Neural progenitor cell (in vitro differentiated cells): Measurements from ENCODE around the gene MPP4. TPM values are rescaled to one million over a fixed set of nuclear protein-coding genes. Genes with fewer than 3 reads are reported as not detected.

Experiments used
- DNase-seq: peaks from one replicate; pipeline ENCODE4 v3.0.0-alpha.2; 2016; ENCODE audit warnings: low spot score
- H2AFZ ChIP-seq: fragments of 200-600 bp; sonication (generic); replicated peaks from 2 replicates; pipeline ENCODE4 v1.6.1; 2016; ENCODE audit warnings: antibody characterized with exemption
- H3F3A ChIP-seq: fragments of 200-600 bp; sonication (generic); 2 replicates; pipeline ENCODE4 v1.6.1; 2016; ENCODE audit warnings: antibody characterized with exemption, low read depth
- H3K27ac ChIP-seq: fragments of 200-600 bp; sonication (generic); 2 replicates; pipeline ENCODE4 v1.5.1; 2016; ENCODE audit warnings: mild to moderate bottlenecking
- H3K27me3 ChIP-seq: fragments of 200-600 bp; sonication (generic); 2 replicates; pipeline ENCODE4 v1.6.1; 2016; ENCODE audit warnings: mild to moderate bottlenecking, moderate library complexity
- H3K36me3 ChIP-seq: fragments of 200-600 bp; sonication (generic); 2 replicates; pipeline ENCODE4 v1.5.1; 2016
- H3K4me1 ChIP-seq: fragments of 200-600 bp; sonication (generic); 2 replicates; pipeline ENCODE4 v1.6.1; 2016; ENCODE audit warnings: mixed run types
- H3K4me2 ChIP-seq: fragments of 200-600 bp; sonication (generic); 2 replicates; pipeline ENCODE4 v1.6.1; 2016
- H3K4me3 ChIP-seq: fragments of 200-600 bp; sonication (generic); 2 replicates; pipeline ENCODE4 v1.5.1; 2016
- H3K79me2 ChIP-seq: fragments of 200-600 bp; sonication (generic); 2 replicates; pipeline ENCODE4 v1.6.1; 2016; ENCODE audit warnings: low read depth
- H3K9ac ChIP-seq: fragments of 200-600 bp; sonication (generic); 2 replicates; pipeline ENCODE4 v1.6.1; 2016
- H3K9me3 ChIP-seq: fragments of 200-600 bp; sonication (generic); 2 replicates; pipeline ENCODE4 v1.5.1; 2016; ENCODE audit warnings: low read depth
- H4K20me1 ChIP-seq: fragments of 200-600 bp; sonication (generic); 2 replicates; pipeline ENCODE4 v1.6.1; 2016; ENCODE audit warnings: low read depth
- H3K27ac Mint-ChIP-seq: 3 replicates; pipeline ENCODE4 v1.8.0; 2021; ENCODE audit warnings: mixed read lengths
- H3K27me3 Mint-ChIP-seq: 2 replicates; pipeline ENCODE4 v1.8.0; 2022; ENCODE audit warnings: low read depth, mild to moderate bottlenecking, inconsistent platforms, moderate library complexity, mixed read lengths; ENCODE audit not compliant: insufficient read depth
- H3K36me3 Mint-ChIP-seq: 3 replicates; pipeline ENCODE4 v1.8.0; 2021; ENCODE audit warnings: mixed read lengths
- H3K4me1 Mint-ChIP-seq: 3 replicates; pipeline ENCODE4 v1.8.0; 2021; ENCODE audit warnings: mixed read lengths
- H3K4me3 Mint-ChIP-seq: 3 replicates; pipeline ENCODE4 v1.8.0; 2021; ENCODE audit warnings: mild to moderate bottlenecking, moderate library complexity, mixed read lengths
- H3K9me3 Mint-ChIP-seq: 3 replicates; pipeline ENCODE4 v1.8.0; 2020; ENCODE audit warnings: mixed read lengths
- EZH2 ChIP-seq: fragments of 200-600 bp; sonication (generic); IDR thresholded peaks from 2 replicates; pipeline ENCODE4 v1.6.1; 2017; ENCODE audit warnings: antibody characterized with exemption, mild to moderate bottlenecking, moderate library complexity
- EZH2phosphoT487 ChIP-seq: fragments of 200-600 bp; sonication (generic); IDR thresholded peaks from 2 replicates; pipeline ENCODE4 v1.6.1; 2017; ENCODE audit warnings: antibody characterized with exemption
- total RNA-seq: library from RNA; depleted of rRNA; stranded (reverse); fragments of >200 nt; gene quantifications from 2 replicates; pipeline ENCODE4 v1.2.3, GENCODE V29; 2015; ENCODE audit warnings: low replicate concordance
- TF ChIP-seq, protein P1 (sequence below): fragments of 200-600 bp; sonication (generic); IDR thresholded peaks from 2 replicates; pipeline ENCODE4 v1.5.1; 2017; ENCODE audit warnings: antibody characterized with exemption, mild to moderate bottlenecking

The MPP4 gene
- total RNA-seq, 1 donor from 2014 or later: not detected

DNA sequence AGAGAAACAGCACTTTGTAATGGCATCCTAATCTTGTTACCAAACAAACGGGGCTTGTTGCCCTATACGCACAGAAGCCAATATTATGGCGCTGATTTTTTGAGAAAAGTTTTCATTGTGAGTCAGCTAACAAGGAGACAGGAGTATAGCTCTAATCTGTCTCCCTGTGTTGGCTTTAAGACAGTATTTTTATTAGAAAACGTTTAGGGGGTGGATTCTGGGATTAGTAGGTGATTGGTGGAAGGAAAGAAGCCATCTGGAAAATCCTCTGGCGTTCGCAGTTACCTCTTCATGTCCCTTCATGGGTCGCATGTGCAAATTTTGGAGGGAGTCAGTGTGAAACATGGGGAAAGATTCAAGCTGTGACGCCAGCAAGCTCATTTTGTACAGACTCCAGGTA, 54.4 kb downstream of the MPP4 start:
- DNase-seq: peak; percentile 28
- H3K4me2 ChIP-seq: peak overlapping the region; percentile 97
- peak overlapping the region; percentile 88 for H2AFZ ChIP-seq
- H3K27ac ChIP-seq: no peak overlapping the region
- no peaks in the 10 kb centered on the region for H3K27me3 ChIP-seq
- H3K9me3 Mint-ChIP-seq: no peaks in the 10 kb centered on the region
- H3K4me1 Mint-ChIP-seq: peaks cover 21% of the 10 kb centered on the region
- TF ChIP-seq, protein P1, sequence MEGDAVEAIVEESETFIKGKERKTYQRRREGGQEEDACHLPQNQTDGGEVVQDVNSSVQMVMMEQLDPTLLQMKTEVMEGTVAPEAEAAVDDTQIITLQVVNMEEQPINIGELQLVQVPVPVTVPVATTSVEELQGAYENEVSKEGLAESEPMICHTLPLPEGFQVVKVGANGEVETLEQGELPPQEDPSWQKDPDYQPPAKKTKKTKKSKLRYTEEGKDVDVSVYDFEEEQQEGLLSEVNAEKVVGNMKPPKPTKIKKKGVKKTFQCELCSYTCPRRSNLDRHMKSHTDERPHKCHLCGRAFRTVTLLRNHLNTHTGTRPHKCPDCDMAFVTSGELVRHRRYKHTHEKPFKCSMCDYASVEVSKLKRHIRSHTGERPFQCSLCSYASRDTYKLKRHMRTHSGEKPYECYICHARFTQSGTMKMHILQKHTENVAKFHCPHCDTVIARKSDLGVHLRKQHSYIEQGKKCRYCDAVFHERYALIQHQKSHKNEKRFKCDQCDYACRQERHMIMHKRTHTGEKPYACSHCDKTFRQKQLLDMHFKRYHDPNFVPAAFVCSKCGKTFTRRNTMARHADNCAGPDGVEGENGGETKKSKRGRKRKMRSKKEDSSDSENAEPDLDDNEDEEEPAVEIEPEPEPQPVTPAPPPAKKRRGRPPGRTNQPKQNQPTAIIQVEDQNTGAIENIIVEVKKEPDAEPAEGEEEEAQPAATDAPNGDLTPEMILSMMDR: no peak
- TF ChIP-seq EZH2 (no peak), EZH2phosphoT487 (no peak)
- no peaks in the 10 kb centered on the region for H3K9me3 ChIP-seq
- H3K9ac ChIP-seq: peak overlapping the region; percentile 63
- peak overlapping the region; percentile 98 for H3K4me3 Mint-ChIP-seq
- H3K4me3 ChIP-seq: peak overlapping the region; percentile 81
- H3K36me3 Mint-ChIP-seq: no peaks in the 10 kb centered on the region
- H4K20me1 ChIP-seq: no peaks in the 10 kb centered on the region
- H3K4me1 ChIP-seq: peaks cover 14% of the 10 kb centered on the region
- H3K36me3 ChIP-seq: no peaks in the 10 kb centered on the region
- peak overlapping the region; percentile 65 for H3K27ac Mint-ChIP-seq
- H3F3A ChIP-seq: peaks cover 20% of the 10 kb centered on the region
- H3K27me3 Mint-ChIP-seq: peaks cover 2% of the 10 kb centered on the region
- H3K79me2 ChIP-seq: peaks cover 33% of the 10 kb centered on the region

DNA sequence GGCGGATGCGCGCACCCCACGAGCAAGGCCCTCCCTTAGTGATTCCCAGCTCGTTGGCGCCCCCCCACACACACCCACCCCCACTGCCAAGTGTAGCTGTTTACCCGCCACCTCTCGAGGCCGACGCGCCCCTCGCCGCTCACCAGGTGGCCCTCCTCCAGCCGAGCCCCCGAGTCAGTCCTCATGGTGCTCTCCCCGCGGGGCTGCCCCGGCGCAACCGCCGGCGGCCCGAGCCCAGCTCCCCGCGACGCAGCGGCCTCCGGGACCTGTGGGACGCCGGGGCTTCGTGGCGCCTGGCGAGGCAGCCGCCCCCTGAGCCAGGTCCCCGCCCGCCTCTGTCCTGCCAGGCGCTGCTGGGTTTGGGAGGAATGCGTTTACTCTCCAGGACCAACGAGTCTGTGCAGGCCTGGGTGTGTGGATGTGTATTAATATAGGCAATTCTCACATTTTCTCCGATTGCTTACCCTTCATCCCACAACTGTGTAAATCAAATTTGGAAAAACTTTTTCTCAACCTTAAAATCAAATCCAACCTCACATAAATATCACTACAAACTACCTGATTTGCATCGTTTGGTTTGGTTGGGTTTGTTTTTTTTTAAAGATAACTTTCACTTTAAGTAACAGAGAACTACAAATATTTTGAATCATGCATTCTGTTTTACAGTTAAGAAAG, 55.1 kb downstream of the MPP4 start, which contains the start of gene TMEM237:
TMEM237 (minus strand) TSS at position 288 of the 675 bp plus-strand sequence; CDS start at position 185, 103 bp downstream.
- Mint-ChIP-seq H3K27ac (peak within 1 kb of the TSS; percentile 99), H3K9me3 (no peaks in the 10 kb centered on the region), H3K4me1 (peaks cover 21% of the 10 kb centered on the region), H3K4me3 (peak within 1 kb of the TSS; percentile 98), H3K36me3 (peaks cover 3% of the 10 kb centered on the region), H3K27me3 (peaks cover 2% of the 10 kb centered on the region)
- H3K27ac ChIP-seq: peak within 1 kb of the TSS; percentile 77
- no peak for TF ChIP-seq EZH2
- TF ChIP-seq, protein P1: no peak
- no peak for TF ChIP-seq EZH2phosphoT487
- peak within 1 kb of the TSS; percentile 97 for H3K4me2 ChIP-seq
- DNase-seq: peak; percentile 76
- H3K36me3 ChIP-seq: peaks cover under 1% of the 10 kb centered on the region
- H3F3A ChIP-seq: peaks cover 20% of the 10 kb centered on the region
- peak within 1 kb of the TSS; percentile 81 for H3K4me3 ChIP-seq
- H2AFZ ChIP-seq: peak within 1 kb of the TSS; percentile 88
- no peaks in the 10 kb centered on the region for H4K20me1 ChIP-seq
- H3K79me2 ChIP-seq: peaks cover 34% of the 10 kb centered on the region
- H3K27me3 ChIP-seq: no peaks in the 10 kb centered on the region
- peak within 1 kb of the TSS; percentile 63 for H3K9ac ChIP-seq
- no peaks in the 10 kb centered on the region for H3K9me3 ChIP-seq
- H3K4me1 ChIP-seq: peaks cover 14% of the 10 kb centered on the region

DNA sequence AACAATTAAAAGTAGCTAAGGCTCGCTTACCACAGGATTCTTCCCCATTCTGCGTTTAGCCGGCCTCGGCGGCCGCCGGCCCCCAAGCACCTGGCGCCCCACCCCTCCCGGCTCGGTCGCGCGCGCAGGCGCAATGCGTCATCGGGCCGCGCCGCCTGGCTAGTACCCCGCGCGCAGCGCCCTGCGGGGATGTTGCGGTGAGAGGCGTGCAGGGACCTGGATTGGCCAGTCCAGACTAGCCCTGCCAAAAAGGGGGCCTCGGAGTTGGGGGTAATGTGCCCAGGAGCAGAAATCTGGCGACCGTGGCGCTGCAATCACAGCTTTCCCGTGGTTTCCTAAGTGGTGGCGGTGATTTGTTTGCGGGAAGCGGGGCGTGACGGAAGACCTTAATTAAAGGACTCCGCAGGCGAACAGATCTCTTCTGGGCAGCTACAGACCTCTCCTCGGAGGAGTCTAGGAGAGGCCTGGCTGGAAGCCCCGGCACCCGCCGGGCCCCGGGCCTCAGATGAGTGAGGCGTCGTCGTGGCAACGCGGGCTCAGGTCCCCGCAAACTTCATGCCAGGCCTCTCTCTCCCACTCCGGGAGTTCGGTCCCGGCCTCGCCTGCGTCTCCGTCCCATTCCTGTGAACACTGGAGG, 55.7 kb downstream of the MPP4 start:
- Histone ChIP-seq H3K36me3 (peaks cover 6% of the 10 kb centered on the region), H4K20me1 (no peaks in the 10 kb centered on the region), H2AFZ (peak overlapping the region; percentile 88), H3K79me2 (peaks cover 34% of the 10 kb centered on the region), H3K4me3 (peak overlapping the region; percentile 81), H3K27me3 (no peaks in the 10 kb centered on the region), H3K9me3 (no peaks in the 10 kb centered on the region), H3K27ac (peak overlapping the region; percentile 77), H3F3A (peaks cover 20% of the 10 kb centered on the region), H3K4me2 (peak overlapping the region; percentile 97), H3K9ac (peak overlapping the region; percentile 63), H3K4me1 (peaks cover 14% of the 10 kb centered on the region)
- Mint-ChIP-seq H3K27me3 (peaks cover 2% of the 10 kb centered on the region), H3K36me3 (peaks cover 3% of the 10 kb centered on the region), H3K9me3 (no peaks in the 10 kb centered on the region), H3K4me1 (peaks cover 21% of the 10 kb centered on the region), H3K27ac (peak overlapping the region; percentile 99), H3K4me3 (peak overlapping the region; percentile 98)
- TF ChIP-seq, protein P1: peak; percentile 8
- no peak for TF ChIP-seq EZH2phosphoT487
- TF ChIP-seq EZH2: no peak
- peak; percentile 94 for DNase-seq
